C4-2B (cell line): ENCODE measurements around the gene CTRL.

Experiments used
- ZFX ChIP-seq: fragments of 450-650 bp; IDR thresholded peaks from 2 replicates; pipeline ENCODE4 v1.6.1; 2017
- TF ChIP-seq, protein P1 (sequence below): fragments of 450-650 bp; conservative IDR thresholded peaks from 2 replicates; pipeline ENCODE4 v1.5.1; 2017; ENCODE audit warnings: mild to moderate bottlenecking

DNA sequence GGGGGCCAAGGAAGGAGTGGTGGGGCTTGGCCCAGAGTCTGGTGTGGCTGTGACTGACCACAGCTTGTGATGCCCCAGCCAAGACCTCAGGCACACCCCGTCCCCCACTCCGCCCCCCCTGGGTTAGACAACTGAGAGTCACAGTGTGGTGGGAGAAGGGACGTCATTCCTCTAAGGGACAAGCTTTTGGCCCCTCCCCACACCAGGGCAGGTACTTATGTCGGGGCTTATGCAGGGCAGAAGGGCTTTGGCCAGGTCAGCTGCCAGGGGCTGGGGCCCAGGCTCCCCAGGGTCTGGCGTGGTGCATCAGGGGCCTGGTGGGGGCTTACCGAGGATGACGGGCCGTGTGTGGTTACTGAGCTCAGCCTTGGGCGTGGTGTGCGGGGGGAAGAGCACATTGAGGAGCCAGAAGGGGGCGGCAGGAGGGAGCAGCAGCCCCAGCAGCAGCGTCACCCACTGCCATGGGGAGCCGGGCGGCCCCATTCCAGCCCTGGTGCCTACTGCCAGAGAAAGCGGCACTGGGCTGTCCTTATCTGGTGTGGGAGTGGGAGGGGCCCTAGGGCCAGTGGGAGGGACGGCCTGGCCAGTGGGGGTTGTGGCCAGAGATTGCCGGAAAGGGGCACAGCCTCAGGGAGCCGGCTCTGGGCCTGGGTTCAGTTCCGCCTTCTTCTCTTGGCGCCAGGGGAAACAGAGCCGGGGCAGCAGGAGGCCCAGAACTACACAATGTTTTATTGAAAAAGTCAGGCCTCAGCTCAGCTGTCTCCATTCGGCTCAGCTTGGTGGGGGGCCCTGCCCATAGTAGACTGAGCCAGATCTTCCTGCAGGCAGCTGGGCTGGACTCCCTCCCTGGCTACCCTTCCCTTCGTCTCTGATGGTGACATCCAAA, 12.2 kb upstream of the CTRL start, which contains the start of gene LCAT:
- TF ChIP-seq, protein P1, sequence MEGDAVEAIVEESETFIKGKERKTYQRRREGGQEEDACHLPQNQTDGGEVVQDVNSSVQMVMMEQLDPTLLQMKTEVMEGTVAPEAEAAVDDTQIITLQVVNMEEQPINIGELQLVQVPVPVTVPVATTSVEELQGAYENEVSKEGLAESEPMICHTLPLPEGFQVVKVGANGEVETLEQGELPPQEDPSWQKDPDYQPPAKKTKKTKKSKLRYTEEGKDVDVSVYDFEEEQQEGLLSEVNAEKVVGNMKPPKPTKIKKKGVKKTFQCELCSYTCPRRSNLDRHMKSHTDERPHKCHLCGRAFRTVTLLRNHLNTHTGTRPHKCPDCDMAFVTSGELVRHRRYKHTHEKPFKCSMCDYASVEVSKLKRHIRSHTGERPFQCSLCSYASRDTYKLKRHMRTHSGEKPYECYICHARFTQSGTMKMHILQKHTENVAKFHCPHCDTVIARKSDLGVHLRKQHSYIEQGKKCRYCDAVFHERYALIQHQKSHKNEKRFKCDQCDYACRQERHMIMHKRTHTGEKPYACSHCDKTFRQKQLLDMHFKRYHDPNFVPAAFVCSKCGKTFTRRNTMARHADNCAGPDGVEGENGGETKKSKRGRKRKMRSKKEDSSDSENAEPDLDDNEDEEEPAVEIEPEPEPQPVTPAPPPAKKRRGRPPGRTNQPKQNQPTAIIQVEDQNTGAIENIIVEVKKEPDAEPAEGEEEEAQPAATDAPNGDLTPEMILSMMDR: no peak
- TF ChIP-seq ZFX: no peak
